PC-3 (cell line): ENCODE measurements around the gene RNMT.
"Not testable (repeated sequence)": the region's sequence is repeated elsewhere in the genome, so short reads cannot be mapped to it uniquely, and the experiment has no call there.

Experiments used
- CTCF ChIP-seq: fragments of 300-600 bp; sonication (generic); conservative IDR thresholded peaks from 2 replicates; pipeline ENCODE4 v1.5.1; 2017; ENCODE audit warnings: antibody characterized with exemption, low read depth, mild to moderate bottlenecking, low read length
- EZH2 ChIP-seq: fragments of 300-600 bp; sonication (generic); IDR thresholded peaks from one replicate; pipeline ENCODE4 v1.6.1; 2017; ENCODE audit warnings: antibody characterized with exemption, mild to moderate bottlenecking, low read length; ENCODE audit not compliant: unreplicated experiment
- EZH2phosphoT487 ChIP-seq: fragments of 300-600 bp; sonication (generic); IDR thresholded peaks from 2 replicates; pipeline ENCODE4 v1.6.1; 2018; ENCODE audit warnings: mild to moderate bottlenecking, antibody characterized with exemption, low read length, borderline replicate concordance

- not testable (repeated sequence) for TF ChIP-seq CTCF, EZH2, EZH2phosphoT487
These were observed 49.1 kb upstream of the RNMT start for GRCh38 chr18:13677350-13677749.
